ENCODE measurements around the gene SAMD4A.

SAMD4A gene

DNA sequence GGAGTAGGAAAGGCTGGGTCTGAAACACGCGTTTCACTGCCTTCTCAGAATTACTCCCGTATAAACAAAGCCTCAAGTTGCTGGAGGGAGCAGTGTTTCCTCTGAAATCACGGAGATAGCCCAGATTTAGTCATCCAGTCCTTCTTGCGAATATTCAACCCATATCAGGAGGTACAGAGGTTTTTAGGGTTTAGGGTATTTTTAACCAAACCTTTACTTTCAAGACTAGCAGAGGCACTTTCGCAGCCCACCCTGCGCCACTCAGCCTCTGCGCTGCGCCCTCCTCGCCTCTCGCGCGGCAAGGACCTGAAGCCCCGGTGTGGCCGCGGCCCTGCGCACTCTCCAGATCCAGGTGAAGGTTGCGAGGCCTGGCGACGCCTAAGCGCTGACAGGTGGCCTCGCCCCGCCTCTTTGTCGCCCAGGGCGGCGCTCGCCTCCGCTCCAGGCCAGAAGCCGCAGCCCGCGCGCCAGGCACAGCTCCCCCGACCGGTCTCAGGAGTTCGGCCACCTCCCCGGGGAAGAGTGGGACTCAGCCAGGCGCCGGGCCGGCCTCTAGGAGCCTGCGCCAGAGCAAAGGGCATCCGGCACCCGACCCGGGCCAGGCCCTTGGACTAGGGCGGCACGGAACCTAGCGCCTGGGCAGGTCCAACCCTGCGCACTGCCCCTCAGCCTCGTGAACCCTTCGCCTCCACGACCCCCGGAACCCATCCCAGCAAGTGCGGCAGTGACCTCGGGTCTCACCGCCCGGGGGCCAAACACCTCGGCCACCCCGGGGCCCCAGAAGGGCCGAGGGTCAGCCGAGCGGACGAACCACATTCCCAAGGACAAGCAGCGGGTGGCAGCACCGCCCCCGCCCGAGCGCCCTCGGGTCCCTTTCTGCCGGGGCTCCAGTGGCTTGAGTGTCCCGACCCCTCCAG, 1.8 kb upstream of the SAMD4A start:
- H3K27ac ChIP-seq (replicated peaks) = no peak overlapping the region
- DNase-seq (ENCODE audit: low read depth in 1 of 2, low spot score in 1 of 2) = peak in 1 of 2 experiments; percentile 14
- peak overlapping the region; percentile 42 for H3K4me3 ChIP-seq (replicated peaks; ENCODE audit: insufficient read depth, low read length)
- TF ChIP-seq REST (IDR thresholded peaks at IDR 0.05; ENCODE audit: insufficient replicate concordance, low read depth) (no peak), POLR2AphosphoS5 (IDR thresholded peaks at IDR 0.05; ENCODE audit: low read depth) (no peak)
- H3K27me3 ChIP-seq (ENCODE audit: insufficient read depth, poor library complexity, severe bottlenecking) = peaks cover 44% of the 10 kb centered on the region

GRCh38 chr14:54565785-54566409, 1.0 kb upstream of the SAMD4A start:
- TF ChIP-seq CTCF (IDR thresholded peaks at IDR 0.05; ENCODE audit: insufficient read depth, low read length) = no peak
- no peak for TF ChIP-seq REST (IDR thresholded peaks at IDR 0.05; ENCODE audit: insufficient replicate concordance, low read depth)
- TF ChIP-seq SPI1 (IDR thresholded peaks at IDR 0.05; ENCODE audit: borderline replicate concordance, low read depth) = no peak
- no peak for TF ChIP-seq POLR2AphosphoS5 (IDR thresholded peaks at IDR 0.05; ENCODE audit: low read depth)
- no peak for TF ChIP-seq GABPA (IDR thresholded peaks at IDR 0.05; ENCODE audit: low read depth)
- Histone ChIP-seq H3K27me3 (ENCODE audit: insufficient read depth, poor library complexity, severe bottlenecking) (peaks cover 44% of the 10 kb centered on the region), H3K27ac (replicated peaks) (no peak overlapping the region), H3K4me3 (replicated peaks; ENCODE audit: insufficient read depth, low read length) (peak overlapping the region; percentile 42)
- peak in 1 of 2 experiments; percentile 54 for DNase-seq (ENCODE audit: low read depth in 1 of 2, low spot score in 1 of 2)

GRCh38 chr14:54567224-54567638, 303 bp downstream of the SAMD4A start:
- no peak for DNase-seq (ENCODE audit: low read depth in 1 of 2, low spot score in 1 of 2)
- Histone ChIP-seq H3K4me3 (replicated peaks; ENCODE audit: insufficient read depth, low read length) (peak overlapping the region; percentile 42), H3K27me3 (ENCODE audit: insufficient read depth, poor library complexity, severe bottlenecking) (peaks cover 44% of the 10 kb centered on the region), H3K27ac (replicated peaks) (no peak overlapping the region)
- TF ChIP-seq REST (IDR thresholded peaks at IDR 0.05; ENCODE audit: insufficient replicate concordance, low read depth) (no peak), POLR2AphosphoS5 (IDR thresholded peaks at IDR 0.05; ENCODE audit: low read depth) (no peak), CTCF (IDR thresholded peaks at IDR 0.05; ENCODE audit: insufficient read depth, low read length) (no peak), SPI1 (IDR thresholded peaks at IDR 0.05; ENCODE audit: borderline replicate concordance, low read depth) (no peak), GABPA (IDR thresholded peaks at IDR 0.05; ENCODE audit: low read depth) (no peak)

Measured in HL-60 (cell line).